A673 (cell line): ENCODE measurements around the gene PRKACB.

Source experiments
- EZH2 ChIP-seq: fragments of 200-600 bp; sonication (generic); IDR thresholded peaks from 2 replicates; pipeline ENCODE4 v1.6.1; 2017; ENCODE audit warnings: borderline replicate concordance, low read depth, mild to moderate bottlenecking, mixed read lengths, antibody characterized with exemption, low read length; ENCODE audit not compliant: poor library complexity, severe bottlenecking
- TF ChIP-seq, protein P1 (sequence below): fragments of 300-800, 200-600 bp; sonication (generic); conservative IDR thresholded peaks from 2 replicates; pipeline ENCODE4 v1.5.1; 2017; ENCODE audit warnings: low read depth, mild to moderate bottlenecking, antibody characterized with exemption, low read length, moderate library complexity, mixed read lengths

DNA sequence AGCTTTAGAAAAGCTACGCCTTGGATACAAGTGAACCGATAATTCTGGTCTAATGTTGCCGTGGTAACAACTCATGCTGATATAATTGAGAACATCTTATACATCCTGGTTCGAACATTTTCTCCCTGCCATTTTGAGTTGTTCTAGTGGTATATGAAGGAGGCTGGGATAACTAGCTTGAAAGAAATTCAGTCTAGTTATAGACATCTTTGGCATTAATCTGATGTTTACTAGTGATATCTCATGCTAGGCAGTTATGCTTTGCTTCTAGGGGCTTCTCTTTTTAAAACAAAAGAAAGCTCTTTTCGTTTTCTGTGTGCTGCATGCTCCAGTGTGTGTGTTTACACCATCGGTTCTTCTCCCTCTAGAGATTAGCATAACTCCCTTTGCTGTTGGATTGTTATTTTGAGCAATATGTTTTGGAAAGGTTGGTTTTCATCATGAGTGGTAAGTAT, 20.5 kb downstream of the PRKACB start:
- TF ChIP-seq, protein P1, sequence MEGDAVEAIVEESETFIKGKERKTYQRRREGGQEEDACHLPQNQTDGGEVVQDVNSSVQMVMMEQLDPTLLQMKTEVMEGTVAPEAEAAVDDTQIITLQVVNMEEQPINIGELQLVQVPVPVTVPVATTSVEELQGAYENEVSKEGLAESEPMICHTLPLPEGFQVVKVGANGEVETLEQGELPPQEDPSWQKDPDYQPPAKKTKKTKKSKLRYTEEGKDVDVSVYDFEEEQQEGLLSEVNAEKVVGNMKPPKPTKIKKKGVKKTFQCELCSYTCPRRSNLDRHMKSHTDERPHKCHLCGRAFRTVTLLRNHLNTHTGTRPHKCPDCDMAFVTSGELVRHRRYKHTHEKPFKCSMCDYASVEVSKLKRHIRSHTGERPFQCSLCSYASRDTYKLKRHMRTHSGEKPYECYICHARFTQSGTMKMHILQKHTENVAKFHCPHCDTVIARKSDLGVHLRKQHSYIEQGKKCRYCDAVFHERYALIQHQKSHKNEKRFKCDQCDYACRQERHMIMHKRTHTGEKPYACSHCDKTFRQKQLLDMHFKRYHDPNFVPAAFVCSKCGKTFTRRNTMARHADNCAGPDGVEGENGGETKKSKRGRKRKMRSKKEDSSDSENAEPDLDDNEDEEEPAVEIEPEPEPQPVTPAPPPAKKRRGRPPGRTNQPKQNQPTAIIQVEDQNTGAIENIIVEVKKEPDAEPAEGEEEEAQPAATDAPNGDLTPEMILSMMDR: no peak
- no peak for TF ChIP-seq EZH2
